ENCODE results near the gene BUD23. TPM values are rescaled to one million over a fixed set of nuclear protein-coding genes. Genes with fewer than 3 reads are reported as not detected.

Gene BUD23
- total and polyA plus RNA-seq, 2 experiments from 2014 or later, result 62.1 to 117 TPM

DNA sequence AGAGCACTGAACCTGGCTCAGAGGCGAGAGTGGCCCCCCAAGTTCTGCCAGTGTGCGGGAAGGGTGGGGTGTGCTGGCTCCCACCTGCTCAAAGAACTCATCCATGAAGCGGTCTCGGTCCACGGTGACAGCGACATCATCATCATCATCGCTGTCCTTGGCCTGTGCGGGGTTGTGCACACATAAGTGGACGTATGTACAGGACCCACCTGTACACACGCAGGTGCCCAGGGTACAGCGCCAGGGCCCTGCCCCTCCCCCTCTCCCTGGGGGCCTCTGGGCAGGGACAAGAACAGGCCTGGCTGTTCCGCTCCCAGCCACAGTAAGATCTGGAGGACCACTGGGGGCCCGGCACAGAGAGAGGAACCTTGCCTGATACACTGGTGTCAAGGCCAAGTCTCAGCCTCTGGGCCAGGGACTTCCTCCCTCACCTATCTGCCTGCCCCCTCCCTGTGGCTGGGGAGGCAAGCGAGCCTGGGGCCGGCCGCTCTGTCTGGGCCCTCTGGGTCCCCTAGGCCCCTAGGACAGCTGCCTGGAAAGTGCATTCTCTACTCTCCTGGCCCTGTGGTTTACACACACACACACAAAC, 25.7 kb downstream of the BUD23 start (continued):
- TF ChIP-seq, protein P1, sequence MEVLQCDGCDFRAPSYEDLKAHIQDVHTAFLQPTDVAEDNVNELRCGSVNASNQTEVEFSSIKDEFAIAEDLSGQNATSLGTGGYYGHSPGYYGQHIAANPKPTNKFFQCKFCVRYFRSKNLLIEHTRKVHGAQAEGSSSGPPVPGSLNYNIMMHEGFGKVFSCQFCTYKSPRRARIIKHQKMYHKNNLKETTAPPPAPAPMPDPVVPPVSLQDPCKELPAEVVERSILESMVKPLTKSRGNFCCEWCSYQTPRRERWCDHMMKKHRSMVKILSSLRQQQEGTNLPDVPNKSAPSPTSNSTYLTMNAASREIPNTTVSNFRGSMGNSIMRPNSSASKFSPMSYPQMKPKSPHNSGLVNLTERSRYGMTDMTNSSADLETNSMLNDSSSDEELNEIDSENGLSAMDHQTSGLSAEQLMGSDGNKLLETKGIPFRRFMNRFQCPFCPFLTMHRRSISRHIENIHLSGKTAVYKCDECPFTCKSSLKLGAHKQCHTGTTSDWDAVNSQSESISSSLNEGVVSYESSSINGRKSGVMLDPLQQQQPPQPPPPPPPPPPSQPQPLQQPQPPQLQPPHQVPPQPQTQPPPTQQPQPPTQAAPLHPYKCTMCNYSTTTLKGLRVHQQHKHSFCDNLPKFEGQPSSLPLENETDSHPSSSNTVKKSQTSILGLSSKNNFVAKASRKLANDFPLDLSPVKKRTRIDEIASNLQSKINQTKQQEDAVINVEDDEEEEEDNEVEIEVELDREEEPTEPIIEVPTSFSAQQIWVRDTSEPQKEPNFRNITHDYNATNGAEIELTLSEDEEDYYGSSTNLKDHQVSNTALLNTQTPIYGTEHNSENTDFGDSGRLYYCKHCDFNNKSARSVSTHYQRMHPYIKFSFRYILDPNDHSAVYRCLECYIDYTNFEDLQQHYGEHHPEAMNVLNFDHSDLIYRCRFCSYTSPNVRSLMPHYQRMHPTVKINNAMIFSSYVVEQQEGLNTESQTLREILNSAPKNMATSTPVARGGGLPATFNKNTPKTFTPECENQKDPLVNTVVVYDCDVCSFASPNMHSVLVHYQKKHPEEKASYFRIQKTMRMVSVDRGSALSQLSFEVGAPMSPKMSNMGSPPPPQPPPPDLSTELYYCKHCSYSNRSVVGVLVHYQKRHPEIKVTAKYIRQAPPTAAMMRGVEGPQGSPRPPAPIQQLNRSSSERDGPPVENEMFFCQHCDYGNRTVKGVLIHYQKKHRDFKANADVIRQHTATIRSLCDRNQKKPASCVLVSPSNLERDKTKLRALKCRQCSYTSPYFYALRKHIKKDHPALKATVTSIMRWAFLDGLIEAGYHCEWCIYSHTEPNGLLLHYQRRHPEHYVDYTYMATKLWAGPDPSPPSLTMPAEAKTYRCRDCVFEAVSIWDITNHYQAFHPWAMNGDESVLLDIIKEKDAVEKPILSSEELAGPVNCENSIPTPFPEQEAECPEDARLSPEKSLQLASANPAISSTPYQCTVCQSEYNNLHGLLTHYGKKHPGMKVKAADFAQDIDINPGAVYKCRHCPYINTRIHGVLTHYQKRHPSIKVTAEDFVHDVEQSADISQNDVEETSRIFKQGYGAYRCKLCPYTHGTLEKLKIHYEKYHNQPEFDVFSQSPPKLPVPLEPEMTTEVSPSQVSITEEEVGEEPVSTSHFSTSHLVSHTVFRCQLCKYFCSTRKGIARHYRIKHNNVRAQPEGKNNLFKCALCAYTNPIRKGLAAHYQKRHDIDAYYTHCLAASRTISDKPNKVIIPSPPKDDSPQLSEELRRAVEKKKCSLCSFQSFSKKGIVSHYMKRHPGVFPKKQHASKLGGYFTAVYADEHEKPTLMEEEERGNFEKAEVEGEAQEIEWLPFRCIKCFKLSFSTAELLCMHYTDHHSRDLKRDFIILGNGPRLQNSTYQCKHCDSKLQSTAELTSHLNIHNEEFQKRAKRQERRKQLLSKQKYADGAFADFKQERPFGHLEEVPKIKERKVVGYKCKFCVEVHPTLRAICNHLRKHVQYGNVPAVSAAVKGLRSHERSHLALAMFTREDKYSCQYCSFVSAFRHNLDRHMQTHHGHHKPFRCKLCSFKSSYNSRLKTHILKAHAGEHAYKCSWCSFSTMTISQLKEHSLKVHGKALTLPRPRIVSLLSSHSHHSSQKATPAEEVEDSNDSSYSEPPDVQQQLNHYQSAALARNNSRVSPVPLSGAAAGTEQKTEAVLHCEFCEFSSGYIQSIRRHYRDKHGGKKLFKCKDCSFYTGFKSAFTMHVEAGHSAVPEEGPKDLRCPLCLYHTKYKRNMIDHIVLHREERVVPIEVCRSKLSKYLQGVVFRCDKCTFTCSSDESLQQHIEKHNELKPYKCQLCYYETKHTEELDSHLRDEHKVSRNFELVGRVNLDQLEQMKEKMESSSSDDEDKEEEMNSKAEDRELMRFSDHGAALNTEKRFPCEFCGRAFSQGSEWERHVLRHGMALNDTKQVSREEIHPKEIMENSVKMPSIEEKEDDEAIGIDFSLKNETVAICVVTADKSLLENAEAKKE (CRISPR knock-in tag; IDR thresholded peaks at IDR 0.05), result no peak
- TF ChIP-seq, protein P2, sequence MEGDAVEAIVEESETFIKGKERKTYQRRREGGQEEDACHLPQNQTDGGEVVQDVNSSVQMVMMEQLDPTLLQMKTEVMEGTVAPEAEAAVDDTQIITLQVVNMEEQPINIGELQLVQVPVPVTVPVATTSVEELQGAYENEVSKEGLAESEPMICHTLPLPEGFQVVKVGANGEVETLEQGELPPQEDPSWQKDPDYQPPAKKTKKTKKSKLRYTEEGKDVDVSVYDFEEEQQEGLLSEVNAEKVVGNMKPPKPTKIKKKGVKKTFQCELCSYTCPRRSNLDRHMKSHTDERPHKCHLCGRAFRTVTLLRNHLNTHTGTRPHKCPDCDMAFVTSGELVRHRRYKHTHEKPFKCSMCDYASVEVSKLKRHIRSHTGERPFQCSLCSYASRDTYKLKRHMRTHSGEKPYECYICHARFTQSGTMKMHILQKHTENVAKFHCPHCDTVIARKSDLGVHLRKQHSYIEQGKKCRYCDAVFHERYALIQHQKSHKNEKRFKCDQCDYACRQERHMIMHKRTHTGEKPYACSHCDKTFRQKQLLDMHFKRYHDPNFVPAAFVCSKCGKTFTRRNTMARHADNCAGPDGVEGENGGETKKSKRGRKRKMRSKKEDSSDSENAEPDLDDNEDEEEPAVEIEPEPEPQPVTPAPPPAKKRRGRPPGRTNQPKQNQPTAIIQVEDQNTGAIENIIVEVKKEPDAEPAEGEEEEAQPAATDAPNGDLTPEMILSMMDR (conservative IDR thresholded peaks at IDR 0.05; ENCODE audit: low read depth in 2 of 2), result no peak
- no peak for TF ChIP-seq JUNB (IDR thresholded peaks at IDR 0.05; ENCODE audit: unreplicated experiment)
- no peak for TF ChIP-seq EZH2phosphoT487 (IDR thresholded peaks at IDR 0.05; ENCODE audit: unreplicated experiment)
- TF ChIP-seq ZNF114 (CRISPR knock-in tag; IDR thresholded peaks at IDR 0.05), result no peak
- TF ChIP-seq POLR2AphosphoS5 (IDR thresholded peaks at IDR 0.05; ENCODE audit: low read depth), result no peak
- no peak for TF ChIP-seq STAT1 (IDR thresholded peaks at IDR 0.05; ENCODE audit: unreplicated experiment)
- TF ChIP-seq, protein P3, sequence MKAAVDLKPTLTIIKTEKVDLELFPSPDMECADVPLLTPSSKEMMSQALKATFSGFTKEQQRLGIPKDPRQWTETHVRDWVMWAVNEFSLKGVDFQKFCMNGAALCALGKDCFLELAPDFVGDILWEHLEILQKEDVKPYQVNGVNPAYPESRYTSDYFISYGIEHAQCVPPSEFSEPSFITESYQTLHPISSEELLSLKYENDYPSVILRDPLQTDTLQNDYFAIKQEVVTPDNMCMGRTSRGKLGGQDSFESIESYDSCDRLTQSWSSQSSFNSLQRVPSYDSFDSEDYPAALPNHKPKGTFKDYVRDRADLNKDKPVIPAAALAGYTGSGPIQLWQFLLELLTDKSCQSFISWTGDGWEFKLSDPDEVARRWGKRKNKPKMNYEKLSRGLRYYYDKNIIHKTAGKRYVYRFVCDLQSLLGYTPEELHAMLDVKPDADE (IDR thresholded peaks at IDR 0.05), result no peak
- no peak for TF ChIP-seq EZH2 (IDR thresholded peaks at IDR 0.05; ENCODE audit: low read depth, unreplicated experiment)

Measured in GM23338 (cell line).